Measurements from ENCODE around the gene ZG16. TPM values are rescaled to one million over a fixed set of nuclear protein-coding genes. Genes with fewer than 3 reads are reported as not detected.
"Not testable (repeated sequence)": the region's sequence is repeated elsewhere in the genome, so short reads cannot be mapped to it uniquely, and the experiment has no call there.

ZG16 gene
- polyA plus RNA-seq, 1 donor: not detected

DNA sequence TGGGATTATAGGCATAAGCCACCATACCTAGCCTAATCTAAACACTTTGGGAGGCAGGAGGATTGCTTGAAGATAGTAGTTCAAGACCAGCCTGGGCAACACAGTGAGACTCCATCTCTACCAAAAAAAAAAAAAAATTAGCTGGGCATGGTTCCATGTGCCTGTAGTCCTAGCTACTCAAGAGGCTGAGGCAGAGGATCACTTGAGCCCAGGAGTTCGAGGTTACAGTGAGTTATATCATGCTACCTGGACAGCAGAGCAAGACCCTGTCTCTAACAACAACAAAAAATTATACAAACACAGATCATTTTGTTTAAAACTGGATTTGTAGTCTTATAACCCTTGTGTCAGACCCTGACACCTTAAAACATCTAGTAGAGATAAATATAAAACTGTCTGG is 24.5 kb upstream of the ZG16 start:
- DNase-seq: no peak

DNA sequence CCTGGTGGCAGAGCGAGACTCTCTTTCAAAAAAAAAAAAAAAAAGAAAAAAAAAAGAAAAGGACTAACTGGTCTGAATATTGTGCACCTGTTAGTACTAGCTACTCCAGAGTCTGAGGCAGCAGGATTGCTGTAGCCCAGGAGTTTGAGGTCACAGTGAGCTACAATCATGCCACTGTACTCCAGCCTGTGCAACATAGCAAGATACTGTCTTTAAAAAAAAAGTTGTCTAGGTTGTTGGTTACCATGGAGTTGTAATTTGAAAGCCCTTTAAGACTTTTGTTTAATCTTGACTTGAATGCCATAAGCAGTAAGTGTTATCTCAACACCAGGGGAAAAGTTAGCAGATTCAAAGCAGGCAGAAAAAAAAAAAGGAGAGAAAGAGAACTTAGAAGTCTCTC is 21.4 kb upstream of the ZG16 start:
- DNase-seq: no peak

- not testable (repeated sequence) for DNase-seq
Observed at GRCh38 chr16:29757086-29757485, 21.0 kb upstream of the ZG16 start.

- no peak for DNase-seq
Observed at GRCh38 chr16:29757950-29758466, 20.0 kb upstream of the ZG16 start.

GRCh38 chr16:29760567-29761279 is 17.3 kb upstream of the ZG16 start:
- DNase-seq: no peak

- not testable (repeated sequence) for DNase-seq
Observed at GRCh38 chr16:29761280-29761651, 16.8 kb upstream of the ZG16 start.

DNA sequence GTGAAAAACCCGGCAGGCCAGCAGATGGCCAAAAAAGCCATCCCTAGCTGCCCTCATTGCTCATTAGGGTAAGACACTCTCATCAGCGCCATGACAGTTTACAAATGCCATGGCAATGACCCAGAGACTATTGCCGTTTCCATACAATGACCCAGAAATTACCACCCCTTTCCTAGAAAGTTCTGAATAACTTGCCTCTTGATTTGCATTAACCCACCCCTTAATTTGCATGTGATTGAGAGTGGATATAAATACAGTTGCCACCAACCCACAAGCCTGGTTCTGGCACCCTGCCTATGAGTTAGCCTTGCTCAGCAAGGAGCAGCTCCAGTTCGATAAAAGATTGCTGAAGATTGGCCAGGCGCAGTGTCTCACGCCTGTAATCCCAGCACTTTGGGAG is 16.2 kb upstream of the ZG16 start:
- no peak for DNase-seq

GRCh38 chr16:29763326-29763725 is 14.7 kb upstream of the ZG16 start:
- no peak for DNase-seq

GRCh38 chr16:29765167-29766032 is 12.7 kb upstream of the ZG16 start:
- DNase-seq: no peak

GRCh38 chr16:29766571-29766970 is 11.5 kb upstream of the ZG16 start:
- DNase-seq: no peak

- no peak for DNase-seq
Observed at GRCh38 chr16:29767062-29767461, 11.0 kb upstream of the ZG16 start.

GRCh38 chr16:29769507-29769906 is 8.5 kb upstream of the ZG16 start:
- no peak for DNase-seq

DNA sequence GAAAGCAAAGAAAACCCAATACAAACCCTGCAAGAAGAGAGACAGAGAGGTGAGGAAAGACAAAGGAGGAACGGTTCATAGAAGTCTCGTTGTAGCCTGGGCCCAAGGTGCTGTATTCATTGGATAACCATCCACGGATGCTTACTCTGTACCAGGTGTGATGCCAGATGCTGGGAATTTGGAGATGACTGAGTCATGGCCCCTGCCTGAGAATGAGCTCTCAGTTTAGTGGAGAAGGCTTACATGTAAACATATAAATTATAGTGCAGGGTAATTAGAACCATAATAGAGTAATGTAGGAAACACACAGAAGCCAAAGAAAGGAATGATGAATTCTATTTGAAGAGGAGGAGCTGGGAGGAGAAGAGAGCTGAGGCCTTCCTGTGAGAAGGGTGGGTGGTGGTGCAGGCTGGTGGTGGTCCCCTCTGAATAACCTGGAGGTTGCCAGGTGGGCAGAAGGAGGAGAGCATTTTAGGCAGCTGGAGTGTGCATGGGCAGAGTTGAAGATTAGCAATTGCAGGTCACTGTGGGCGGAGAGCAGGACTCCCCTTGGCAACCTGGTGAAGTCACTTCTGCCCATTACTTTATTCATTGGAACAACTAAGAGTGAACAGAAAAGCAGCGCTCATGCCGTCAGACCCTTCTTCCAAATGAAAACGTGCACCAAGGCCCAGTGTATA is 7.7 kb upstream of the ZG16 start:
- no peak for DNase-seq

DNA sequence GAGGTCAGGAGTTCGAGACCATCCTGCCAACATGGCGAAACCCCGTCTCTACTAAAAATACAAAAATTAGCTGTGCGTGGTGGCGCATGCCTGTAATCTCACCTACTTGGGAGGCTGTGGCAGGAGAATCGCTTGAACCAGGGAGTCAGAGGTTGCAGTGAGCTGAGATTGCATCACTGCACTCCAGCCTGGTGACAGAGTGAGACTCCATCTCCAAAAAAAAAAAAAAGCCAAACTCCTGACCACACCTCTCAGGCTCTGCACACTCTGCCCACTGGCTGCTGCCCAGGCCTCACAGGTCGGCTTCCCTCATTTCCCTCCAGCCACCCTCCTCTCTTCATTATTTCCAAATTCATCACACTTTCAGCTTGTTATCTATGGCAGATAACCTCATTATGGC is 5.7 kb upstream of the ZG16 start:
- DNase-seq: not testable (repeated sequence)

DNA sequence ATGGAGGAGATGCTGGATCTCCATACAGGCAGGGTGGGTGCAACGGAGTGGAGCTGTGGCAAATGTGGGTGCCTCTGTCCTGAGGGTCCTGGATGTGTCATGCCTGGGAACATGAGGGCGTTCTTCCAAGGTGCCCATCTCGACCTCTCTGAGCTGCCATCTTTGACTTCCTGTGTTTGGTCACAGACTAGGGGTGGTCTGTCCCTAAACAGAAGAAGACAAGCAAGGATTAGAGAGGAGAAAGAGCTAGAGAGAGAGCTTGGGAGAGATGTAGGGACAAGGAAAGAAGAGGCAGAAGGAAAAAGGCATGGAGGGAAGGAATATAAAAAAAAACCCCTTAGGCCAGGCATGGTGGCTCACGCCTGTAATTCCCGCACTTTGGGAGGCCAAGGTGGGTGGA is 3.3 kb upstream of the ZG16 start:
- DNase-seq: no peak

DNA sequence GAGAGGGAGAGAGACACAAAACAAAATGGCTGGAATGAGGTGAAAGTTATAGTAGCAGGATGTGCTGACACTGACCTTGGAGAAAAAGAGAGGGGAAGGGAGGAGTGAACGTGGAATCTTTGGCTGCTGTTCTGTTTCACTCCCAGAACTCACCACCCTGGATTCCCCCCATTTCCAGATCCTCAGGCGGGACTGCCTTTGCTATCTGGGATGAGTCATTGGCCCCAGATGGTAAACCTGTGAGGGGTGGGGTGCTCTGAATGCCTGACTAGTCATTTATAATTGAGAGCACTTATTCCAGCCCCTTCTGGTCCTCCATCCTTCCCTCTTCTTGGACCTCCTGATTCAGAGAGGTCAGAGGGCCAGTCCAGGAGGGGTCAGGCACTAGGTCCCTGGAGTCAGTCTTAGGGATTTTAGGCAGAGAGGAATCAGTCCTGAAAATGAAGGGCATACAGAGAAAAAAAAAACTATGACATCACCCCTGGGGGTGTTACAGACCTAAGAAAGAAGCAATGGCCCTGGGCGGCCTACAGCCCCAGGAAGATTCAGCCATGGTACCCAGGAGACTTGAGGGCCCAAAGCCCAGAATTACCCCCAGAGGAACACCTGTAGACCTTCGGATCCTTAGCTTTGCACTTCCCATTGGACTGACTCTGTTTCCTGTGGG is 2.2 kb upstream of the ZG16 start:
- no peak for DNase-seq

GRCh38 chr16:29779474-29779873 is 1.4 kb downstream of the ZG16 start:
- no peak for DNase-seq

DNA sequence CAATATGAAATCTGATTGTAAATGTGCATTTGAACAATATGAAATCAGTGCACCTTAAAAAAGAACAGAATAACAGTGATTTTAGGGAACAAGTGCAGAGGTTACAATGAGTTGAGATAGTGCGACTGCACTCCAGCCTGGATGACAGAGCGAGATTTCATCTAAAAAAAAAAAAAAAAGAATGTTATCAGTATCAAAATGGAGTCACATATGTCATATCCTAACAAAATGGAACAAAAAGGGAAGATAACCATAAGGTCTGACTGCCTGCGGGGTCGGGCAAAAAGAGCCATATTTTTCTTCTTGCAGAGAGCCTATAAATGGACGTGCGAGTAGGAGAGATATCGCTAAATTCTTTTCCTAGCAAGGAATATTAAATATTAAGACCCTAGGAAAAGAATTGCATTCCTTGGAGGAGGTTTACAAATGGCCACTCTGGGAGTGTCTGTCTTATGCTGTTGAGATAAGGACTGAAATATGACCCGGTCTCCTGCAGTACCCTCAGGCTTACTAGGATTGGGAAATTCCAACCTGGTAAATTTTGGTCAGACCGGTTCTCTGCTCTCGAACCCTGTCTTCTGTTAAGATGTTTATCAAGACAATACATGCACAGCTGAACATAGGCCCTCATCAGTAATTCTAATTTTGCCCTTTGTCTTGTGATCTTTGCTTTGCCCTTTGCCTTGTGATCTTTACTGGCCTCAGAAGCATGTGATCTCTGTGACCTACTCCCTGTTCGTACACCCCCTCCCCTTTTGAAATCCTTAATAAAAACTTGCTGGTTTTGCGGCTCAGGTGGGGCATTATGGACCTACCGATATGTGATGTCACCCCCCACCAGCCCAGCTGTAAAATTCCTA is 5.3 kb downstream of the ZG16 start:
- DNase-seq: not testable (repeated sequence)

DNA sequence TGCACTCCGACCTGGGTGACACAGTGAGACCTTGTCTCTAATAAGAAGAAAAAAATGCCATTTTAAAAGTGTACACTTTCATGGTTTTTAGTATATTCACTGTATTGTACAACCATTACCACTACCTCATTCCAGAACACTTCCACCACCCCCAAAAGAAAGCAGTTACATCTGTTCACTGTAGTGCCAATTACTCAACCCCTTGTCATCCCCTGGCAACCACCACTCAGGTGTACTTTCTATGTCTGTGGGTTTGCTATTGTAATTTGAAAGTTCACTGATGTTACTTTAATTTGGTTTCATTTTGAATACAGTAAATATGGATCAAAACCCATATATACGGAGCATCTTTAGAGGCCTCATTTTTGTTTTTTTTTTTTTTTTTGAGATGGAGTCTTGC is 6.1 kb downstream of the ZG16 start:
- DNase-seq: no peak

GRCh38 chr16:29784901-29785500 is 6.9 kb downstream of the ZG16 start:
- no peak for DNase-seq

DNA sequence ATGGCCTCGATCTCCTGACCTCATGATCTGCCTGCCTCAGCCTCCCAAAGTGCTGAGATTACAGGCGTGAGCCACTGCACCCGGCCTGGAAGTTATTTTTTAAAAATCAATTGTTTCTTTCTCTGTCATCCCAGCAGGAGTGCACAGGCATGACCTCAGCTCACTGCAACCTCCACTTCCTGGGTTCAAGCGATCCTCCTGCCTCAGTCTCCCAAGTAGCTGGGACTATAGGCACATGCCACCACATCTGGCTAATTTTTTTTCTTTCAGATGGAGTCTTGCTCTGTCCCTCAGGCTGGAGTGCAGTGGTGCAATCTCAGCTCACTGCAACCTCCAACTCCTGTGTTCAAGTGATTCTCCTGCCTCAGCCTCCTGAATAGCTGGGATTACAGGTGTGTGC is 9.1 kb downstream of the ZG16 start:
- DNase-seq: not testable (repeated sequence)
